Endodermal cell (in vitro differentiated cells): ENCODE results near the gene XBP1. TPM values are rescaled to one million over a fixed set of nuclear protein-coding genes. Genes with fewer than 3 reads are reported as not detected.
A peak's percentile ranks its signal among the peaks of the same experiment; 100 is the strongest.

Experiments used
- DNase-seq: peaks from one replicate; pipeline ENCODE4 v3.0.0-alpha.2; 2017
- H3K27ac ChIP-seq: 2 replicates; pipeline ENCODE4 v1.5.1; 2013; ENCODE audit warnings: mild to moderate bottlenecking, low read depth, low read length, moderate library complexity
- H3K27me3 ChIP-seq: 2 replicates; pipeline ENCODE4 v1.6.1; 2013; ENCODE audit warnings: mild to moderate bottlenecking, low read length, moderate library complexity; ENCODE audit not compliant: insufficient read depth, control insufficient read depth, poor library complexity, severe bottlenecking
- H3K36me3 ChIP-seq: 2 replicates; pipeline ENCODE4 v1.7.0; 2013; ENCODE audit warnings: mild to moderate bottlenecking, low read length, moderate library complexity; ENCODE audit not compliant: control insufficient read depth, insufficient read depth
- H3K4me1 ChIP-seq: one replicate; pipeline ENCODE4 v1.7.0; 2013; ENCODE audit warnings: low read length; ENCODE audit not compliant: control insufficient read depth, insufficient read depth
- H3K4me3 ChIP-seq: 2 replicates; pipeline ENCODE4 v1.5.1; 2013; ENCODE audit warnings: mild to moderate bottlenecking, low read length, moderate library complexity
- H3K9ac ChIP-seq: 2 replicates; pipeline ENCODE4 v1.6.1; 2013; ENCODE audit warnings: mild to moderate bottlenecking, low read length, moderate library complexity; ENCODE audit not compliant: poor library complexity, severe bottlenecking; ENCODE audit errors: extremely low read depth
- H3K9me3 ChIP-seq: 2 replicates; pipeline ENCODE4 v1.6.1; 2013; ENCODE audit warnings: mild to moderate bottlenecking, low read length, moderate library complexity; ENCODE audit not compliant: control insufficient read depth
- H3K27ac Mint-ChIP-seq: 2 replicates; pipeline ENCODE4 v1.8.0; 2020; ENCODE audit warnings: mixed read lengths
- H3K27me3 Mint-ChIP-seq: 2 replicates; pipeline ENCODE4 v1.8.0; 2021; ENCODE audit warnings: mild to moderate bottlenecking, mixed read lengths; ENCODE audit not compliant: insufficient read depth
- H3K36me3 Mint-ChIP-seq: 2 replicates; pipeline ENCODE4 v1.8.0; 2020; ENCODE audit warnings: low read depth, mixed read lengths
- H3K4me1 Mint-ChIP-seq: 2 replicates; pipeline ENCODE4 v1.8.0; 2020; ENCODE audit warnings: mixed read lengths
- H3K4me3 Mint-ChIP-seq: 2 replicates; pipeline ENCODE4 v1.8.0; 2020; ENCODE audit warnings: mild to moderate bottlenecking, moderate library complexity, mixed read lengths
- H3K9me3 Mint-ChIP-seq: 2 replicates; pipeline ENCODE4 v1.8.0; 2020; ENCODE audit warnings: mild to moderate bottlenecking, mixed read lengths
- CTCF ChIP-seq: fragments of 200-600 bp; sonication (generic); conservative IDR thresholded peaks from 2 replicates; pipeline ENCODE4 v1.5.0; 2021; ENCODE audit warnings: antibody characterized with exemption, mild to moderate bottlenecking
- WGBS, 2 experiments: methylation state at CpG; one replicate each; pipeline versions ENCODE4 v1.1.5 to v1.1.7; 2013; ENCODE audit warnings: missing lambda C conversion rate in 2 of 2, mixed read lengths in 1 of 2; ENCODE audit not compliant: insufficient coverage in 1 of 2, insufficient read length in 1 of 2; 5-methylcytosine and 5-hydroxymethylcytosine counted together
- total RNA-seq, 2 donors: library from RNA; stranded (reverse); fragmentation: NEBNext Ultra II Directional in 1 of 2; extraction: Animal tissue kit (Norgen Biotek cat#: 25700) in 1 of 2; gene quantifications; 2 replicates in 1 of 2; 3 replicates in 1 of 2; pipeline ENCODE4 v1.2.1, GENCODE V29; 2021

Gene XBP1
- total RNA-seq, 2 donors from 2014 or later: 103 to 111 TPM

GRCh38 chr22:28783786-28784671 is 16.3 kb downstream of the XBP1 start:
- Histone ChIP-seq H3K9ac (no peak overlapping the region), H3K9me3 (no peaks in the 10 kb centered on the region), H3K27ac (peak overlapping the region; percentile 8), H3K27me3 (no peaks in the 10 kb centered on the region), H3K36me3 (peaks cover 81% of the 10 kb centered on the region), H3K4me1 (peaks cover 8% of the 10 kb centered on the region), H3K4me3 (peak overlapping the region; percentile 23)
- H3K9me3 Mint-ChIP-seq: no peaks in the 10 kb centered on the region
- no peaks in the 10 kb centered on the region for H3K27me3 Mint-ChIP-seq
- 95 to 96% methylated on average over 4 of the region's 4 CpGs for whole genome bisulfite sequencing, 2 experiments
- no peak overlapping the region for H3K4me3 Mint-ChIP-seq
- TF ChIP-seq CTCF: no peak
- peaks cover 68% of the 10 kb centered on the region for H3K36me3 Mint-ChIP-seq
- H3K27ac Mint-ChIP-seq: peak overlapping the region; percentile 72
- DNase-seq: no peak
- peaks cover 10% of the 10 kb centered on the region for H3K4me1 Mint-ChIP-seq

GRCh38 chr22:28780296-28780695 is 20.1 kb downstream of the XBP1 start:
- H3K4me3 Mint-ChIP-seq: no peak overlapping the region
- H3K36me3 Mint-ChIP-seq: peaks cover 61% of the 10 kb centered on the region
- Histone ChIP-seq H3K9ac (no peak overlapping the region), H3K4me3 (no peak overlapping the region), H3K27ac (no peak overlapping the region), H3K36me3 (peaks cover 59% of the 10 kb centered on the region), H3K27me3 (no peaks in the 10 kb centered on the region), H3K9me3 (no peaks in the 10 kb centered on the region), H3K4me1 (peaks cover 8% of the 10 kb centered on the region)
- H3K9me3 Mint-ChIP-seq: no peaks in the 10 kb centered on the region
- WGBS, 2 experiments: 89 to 92% methylated on average over 1 of the region's 1 CpG
- DNase-seq: no peak
- peaks cover 10% of the 10 kb centered on the region for H3K4me1 Mint-ChIP-seq
- no peaks in the 10 kb centered on the region for H3K27me3 Mint-ChIP-seq
- TF ChIP-seq CTCF: no peak
- H3K27ac Mint-ChIP-seq: no peak overlapping the region

GRCh38 chr22:28779833-28780232 is 20.5 kb downstream of the XBP1 start:
- no peak for TF ChIP-seq CTCF
- no peaks in the 10 kb centered on the region for H3K9me3 Mint-ChIP-seq
- no peak overlapping the region for H3K4me3 Mint-ChIP-seq
- H3K27me3 Mint-ChIP-seq: no peaks in the 10 kb centered on the region
- 96% methylated on average over 5 of the region's 5 CpGs for WGBS, 2 experiments
- Histone ChIP-seq H3K36me3 (peaks cover 60% of the 10 kb centered on the region), H3K27ac (no peak overlapping the region), H3K4me3 (no peak overlapping the region), H3K27me3 (no peaks in the 10 kb centered on the region), H3K4me1 (peaks cover 8% of the 10 kb centered on the region), H3K9ac (no peak overlapping the region), H3K9me3 (no peaks in the 10 kb centered on the region)
- no peak for DNase-seq
- peaks cover 10% of the 10 kb centered on the region for H3K4me1 Mint-ChIP-seq
- no peak overlapping the region for H3K27ac Mint-ChIP-seq
- H3K36me3 Mint-ChIP-seq: peaks cover 59% of the 10 kb centered on the region
